CD8-positive, alpha-beta memory T cell (primary cell): ENCODE data around the gene SEMA4C. TPM values are rescaled to one million over a fixed set of nuclear protein-coding genes. Genes with fewer than 3 reads are reported as not detected.
"Not testable (repeated sequence)": the region's sequence is repeated elsewhere in the genome, so short reads cannot be mapped to it uniquely, and the experiment has no call there.

Source experiments
- CTCF ChIA-PET: fragments of 350-600 bp; sonication (Branson Sonifier 250); formaldehyde crosslinking; loops from one replicate; lab custom pipeline; 2021; ENCODE audit warnings: antibody characterized with exemption; lab: Charles Lee
- POLR2A ChIA-PET: fragments of 350-600 bp; sonication (Branson Sonifier 250); formaldehyde crosslinking; loops from one replicate; lab custom pipeline; 2021; ENCODE audit warnings: antibody characterized with exemption; lab: Charles Lee
- DNase-seq, 5 donors: peaks; one replicate each; pipeline versions ENCODE4 v3.0.0 to v3.0.0-alpha.2; 2020 to 2022; ENCODE audit warnings: mixed read lengths in 1 of 5
- H3K27ac ChIP-seq: one replicate; pipeline ENCODE4 v1.7.0; 2013; ENCODE audit warnings: low read depth, mild to moderate bottlenecking, low read length, moderate library complexity
- H3K27me3 ChIP-seq: 2 replicates; pipeline ENCODE4 v1.7.0; 2013; ENCODE audit warnings: low read length, mild to moderate bottlenecking; ENCODE audit not compliant: insufficient read depth, poor library complexity, severe bottlenecking
- H3K36me3 ChIP-seq: 2 replicates; pipeline ENCODE4 v1.7.0; 2013; ENCODE audit warnings: mild to moderate bottlenecking, low read length, moderate library complexity; ENCODE audit not compliant: insufficient read depth
- H3K4me1 ChIP-seq: 2 replicates; pipeline ENCODE4 v1.7.0; 2013; ENCODE audit warnings: mild to moderate bottlenecking, low read length, moderate library complexity; ENCODE audit not compliant: insufficient read depth
- H3K4me3 ChIP-seq: 2 replicates; pipeline ENCODE4 v1.7.0; 2013; ENCODE audit warnings: mild to moderate bottlenecking, low read length
- H3K9me3 ChIP-seq: 2 replicates; pipeline ENCODE4 v1.7.0; 2013; ENCODE audit warnings: mild to moderate bottlenecking, low read length
- H3K27ac Mint-ChIP-seq, 8 donors: one replicate each; pipeline ENCODE4 v1.8.0; 2020 to 2021; ENCODE audit warnings: mixed read lengths in 8 of 8, mild to moderate bottlenecking in 6 of 8, inconsistent platforms in 3 of 8, moderate library complexity in 3 of 8
- H3K27me3 Mint-ChIP-seq, 2 donors: one replicate each; pipeline ENCODE4 v1.8.0; 2020 to 2021; ENCODE audit warnings: mixed read lengths in 2 of 2, mild to moderate bottlenecking in 1 of 2, moderate library complexity in 1 of 2
- H3K36me3 Mint-ChIP-seq, 3 donors: one replicate each; pipeline ENCODE4 v1.8.0; 2020 to 2021; ENCODE audit warnings: mixed read lengths in 3 of 3, inconsistent platforms in 1 of 3, mild to moderate bottlenecking in 1 of 3
- H3K4me1 Mint-ChIP-seq, 3 donors: one replicate each; pipeline ENCODE4 v1.8.0; 2020 to 2021; ENCODE audit warnings: mixed read lengths in 3 of 3, inconsistent platforms in 1 of 3, mild to moderate bottlenecking in 1 of 3
- H3K4me3 Mint-ChIP-seq, 7 donors: one replicate each; pipeline ENCODE4 v1.8.0; 2020 to 2021; ENCODE audit warnings: mixed read lengths in 7 of 7, mild to moderate bottlenecking in 6 of 7, moderate library complexity in 4 of 7, inconsistent platforms in 2 of 7
- H3K9me3 Mint-ChIP-seq, 5 donors: one replicate each; pipeline ENCODE4 v1.8.0; 2020 to 2022; ENCODE audit warnings: mixed read lengths in 5 of 5, mild to moderate bottlenecking in 3 of 5, moderate library complexity in 2 of 5, inconsistent platforms in 1 of 5
- polyA plus RNA-seq: library from polyadenylated mRNA; unstranded; fragments of 300-500 nt; fragmentation: Illumina TruSeq; gene quantifications from one replicate; pipeline ENCODE4 v1.2.3, GENCODE V29; 2021
- total RNA-seq, 2 experiments: library from RNA; stranded (reverse); gene quantifications; one replicate each; pipeline ENCODE4 v1.2.3, GENCODE V29; 2021

The SEMA4C gene
- total and polyA plus RNA-seq, 3 experiments from 2014 or later, result 7.1 to 18.7 (median 16.6) TPM

DNA sequence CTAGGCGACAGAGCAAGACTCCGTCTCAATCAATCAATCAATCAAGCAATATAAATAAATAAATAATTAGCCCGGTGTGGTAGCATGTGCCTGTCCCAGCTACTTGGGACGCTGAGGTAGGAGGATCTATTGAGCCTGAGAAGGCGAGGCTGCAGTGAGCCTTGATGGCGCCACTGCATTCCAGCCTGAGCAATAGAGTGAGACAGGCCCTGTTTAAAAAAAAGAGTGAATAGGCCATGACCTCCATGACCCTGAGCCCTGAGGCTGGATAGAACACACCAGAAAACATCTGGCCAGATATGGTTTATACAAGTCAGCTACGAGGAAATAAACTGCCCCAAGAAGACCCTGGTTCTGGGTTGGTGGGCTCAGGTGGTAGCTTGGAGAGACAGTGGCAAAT lies 20.4 kb upstream of the SEMA4C start:
- no peak for DNase-seq
- Histone ChIP-seq H3K27ac (peak overlapping the region; percentile 70), H3K36me3 (no peaks in the 10 kb centered on the region), H3K9me3 (no peaks in the 10 kb centered on the region), H3K27me3 (no peaks in the 10 kb centered on the region), H3K4me3 (no peak overlapping the region), H3K4me1 (peaks cover 46% of the 10 kb centered on the region)
- peaks cover 36 to 51% (median 50%) of the 10 kb centered on the region in 3 donors for H3K4me1 Mint-ChIP-seq
- H3K9me3 Mint-ChIP-seq, result no peaks in the 10 kb centered on the region
- peaks cover 0 to 2% of the 10 kb centered on the region in 2 donors for H3K27me3 Mint-ChIP-seq
- H3K36me3 Mint-ChIP-seq, result no peaks in the 10 kb centered on the region
- no peak overlapping the region for H3K4me3 Mint-ChIP-seq
- ChIA-PET POLR2A (no interaction called here), CTCF (interaction anchor here (1.4 to 1.6 kb wide), 3 partner anchors 32 to 73 kb away, joined by 3 to 5 read pairs (median 4); partner anchors contain the start of gene ANKRD39)
- peak overlapping the region in 2 of 8 donors; percentile 23 to 67 for H3K27ac Mint-ChIP-seq

DNA sequence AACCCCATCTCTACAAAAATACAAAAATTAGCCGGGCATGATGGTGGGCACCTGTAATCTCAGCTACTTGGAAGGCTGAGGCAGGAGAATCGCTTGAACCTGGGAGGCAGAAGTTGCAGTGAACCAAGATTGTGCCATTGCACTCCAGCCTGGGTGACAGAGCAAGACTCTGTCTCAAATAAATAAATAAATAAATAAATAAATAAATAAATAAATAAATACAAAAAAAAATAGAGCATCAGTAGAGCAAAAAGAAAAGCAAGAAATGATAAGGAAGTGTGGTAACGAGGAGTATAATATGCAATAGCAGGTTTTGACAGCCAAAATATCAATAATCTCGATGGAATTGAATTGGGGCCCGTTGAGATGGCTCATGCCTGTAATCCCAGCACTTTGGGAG lies 19.6 kb upstream of the SEMA4C start:
- H3K4me1 ChIP-seq, result peaks cover 43% of the 10 kb centered on the region
- not testable (repeated sequence) for H3K27ac ChIP-seq, H3K9me3 Mint-ChIP-seq, H3K36me3 Mint-ChIP-seq, H3K36me3 ChIP-seq, H3K4me3 Mint-ChIP-seq, H3K4me3 ChIP-seq, H3K27me3 ChIP-seq, H3K27me3 Mint-ChIP-seq, H3K9me3 ChIP-seq, DNase-seq
- H3K4me1 Mint-ChIP-seq, result peaks cover 32 to 46% (median 45%) of the 10 kb centered on the region in 3 donors
- CTCF ChIA-PET, result interaction anchor here (1.4 kb wide), 1 partner anchor 73 kb away, joined by 4 read pairs; no protein-coding TSS in a partner anchor
- POLR2A ChIA-PET, result interaction anchor here (0.6 kb wide), 1 partner anchor 768 kb away, joined by 3 read pairs; no protein-coding TSS in a partner anchor
- peak overlapping the region in 2 of 8 donors; percentile 8 to 47 for H3K27ac Mint-ChIP-seq

DNA sequence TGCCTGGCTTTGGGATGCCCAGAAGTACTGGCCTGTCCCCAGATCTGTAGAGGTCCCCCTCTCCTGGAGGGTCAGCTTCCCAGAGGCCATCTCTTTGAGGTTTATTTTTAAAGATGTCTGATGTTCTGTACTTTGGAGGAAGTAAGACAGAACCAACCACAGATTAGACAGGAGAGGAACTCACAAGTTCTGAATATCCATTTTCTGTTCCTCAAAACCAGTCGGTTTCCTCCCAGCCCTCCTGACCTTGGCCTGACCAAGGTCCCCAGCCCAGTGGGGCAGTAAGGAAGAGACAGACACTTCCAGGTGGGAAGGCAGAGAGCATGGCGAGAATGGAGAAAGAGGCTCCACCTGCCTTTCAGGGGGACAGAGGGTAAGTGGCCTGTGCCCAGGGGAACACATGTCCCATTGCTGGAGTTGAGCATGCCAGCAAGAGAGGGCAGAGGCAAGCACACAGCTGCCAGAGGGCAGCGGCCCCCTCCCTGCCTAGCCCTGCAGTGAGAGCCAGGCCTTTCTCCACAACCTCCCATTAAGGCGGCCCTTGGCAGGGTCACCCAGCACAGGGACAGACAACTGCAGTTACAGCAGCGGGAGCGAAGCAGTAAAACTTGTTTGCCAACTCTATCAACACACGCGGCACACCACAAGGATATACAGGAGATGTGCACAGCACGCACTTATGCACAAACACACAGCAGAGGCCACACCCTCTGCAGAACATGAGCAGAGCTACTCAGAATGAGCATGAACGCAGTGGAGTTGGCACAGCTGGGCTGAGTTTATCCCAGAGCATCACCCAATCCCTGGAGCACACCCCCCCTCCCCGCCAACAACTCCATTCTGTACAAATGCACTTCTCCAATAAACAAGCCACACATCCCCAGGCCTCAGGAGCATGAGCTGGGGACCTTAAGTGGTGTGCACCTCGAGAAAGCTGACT lies 18.5 kb upstream of the SEMA4C start:
- no peak for DNase-seq
- peaks cover 43% of the 10 kb centered on the region for H3K4me1 ChIP-seq
- H3K27me3 ChIP-seq, result no peaks in the 10 kb centered on the region
- no peak overlapping the region for H3K4me3 ChIP-seq
- no peaks in the 10 kb centered on the region for H3K36me3 Mint-ChIP-seq
- no peaks in the 10 kb centered on the region for H3K36me3 ChIP-seq
- CTCF ChIA-PET, result interaction anchor here (1.0 kb wide), 1 partner anchor 30 kb away, joined by 7 read pairs; the partner anchor contains the start of gene ANKRD39
- H3K27ac Mint-ChIP-seq, result peak overlapping the region in 1 of 8 donors; percentile 17
- H3K9me3 Mint-ChIP-seq, result no peaks in the 10 kb centered on the region
- POLR2A ChIA-PET, result interaction anchor here (0.6 kb wide), 1 partner anchor 361 kb away, joined by 3 read pairs; no protein-coding TSS in a partner anchor
- H3K27me3 Mint-ChIP-seq, result peaks cover 0 to 2% of the 10 kb centered on the region in 2 donors
- H3K27ac ChIP-seq, result peak overlapping the region; percentile 16
- no peak overlapping the region for H3K4me3 Mint-ChIP-seq
- H3K4me1 Mint-ChIP-seq, result peaks cover 32 to 43% (median 41%) of the 10 kb centered on the region in 3 donors
- H3K9me3 ChIP-seq, result no peaks in the 10 kb centered on the region

DNA sequence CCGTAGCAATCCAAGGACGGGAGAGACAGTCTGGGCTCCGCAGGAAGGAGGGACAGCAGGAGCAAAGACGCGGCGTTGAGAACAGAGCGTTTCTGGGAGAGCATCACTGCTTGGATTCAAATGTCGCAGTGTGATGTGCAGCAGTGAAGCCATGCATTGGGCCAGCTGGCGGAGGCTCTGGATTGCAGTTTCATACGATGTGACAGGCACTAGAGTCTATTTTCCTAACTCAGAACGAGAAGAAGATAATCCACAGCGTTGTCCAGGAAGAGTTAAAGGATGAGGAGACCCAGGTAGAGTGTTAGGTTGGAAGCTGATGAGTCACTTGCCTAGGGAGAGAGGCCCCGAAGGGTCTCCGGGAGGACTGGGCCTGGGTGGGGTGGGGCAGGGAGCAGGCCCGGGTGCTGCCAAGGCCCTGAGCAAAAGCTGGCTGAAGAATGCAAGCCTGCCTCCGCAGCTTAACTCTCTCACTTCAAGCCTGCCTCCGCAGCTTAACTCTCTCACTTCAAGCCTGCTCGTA lies 17.7 kb upstream of the SEMA4C start:
- ChIA-PET POLR2A (interaction anchor here (0.6 kb wide), 1 partner anchor 361 kb away, joined by 3 read pairs; no protein-coding TSS in a partner anchor), CTCF (interaction anchor here (0.7 to 1.6 kb wide), 3 partner anchors 16 to 64 kb away, joined by 3 to 7 read pairs (median 7); partner anchors contain the start of gene ANKRD39)
- Histone ChIP-seq H3K9me3 (no peaks in the 10 kb centered on the region), H3K36me3 (no peaks in the 10 kb centered on the region), H3K4me1 (peaks cover 35% of the 10 kb centered on the region), H3K4me3 (no peak overlapping the region), H3K27ac (no peak overlapping the region), H3K27me3 (no peaks in the 10 kb centered on the region)
- Mint-ChIP-seq H3K27ac (peak overlapping the region in 2 of 8 donors; percentile 36 to 63), H3K4me3 (no peak overlapping the region), H3K9me3 (no peaks in the 10 kb centered on the region), H3K36me3 (no peaks in the 10 kb centered on the region), H3K4me1 (peaks cover 26 to 35% (median 33%) of the 10 kb centered on the region in 3 donors), H3K27me3 (peaks cover 0 to 2% of the 10 kb centered on the region in 2 donors)
- DNase-seq, result no peak

DNA sequence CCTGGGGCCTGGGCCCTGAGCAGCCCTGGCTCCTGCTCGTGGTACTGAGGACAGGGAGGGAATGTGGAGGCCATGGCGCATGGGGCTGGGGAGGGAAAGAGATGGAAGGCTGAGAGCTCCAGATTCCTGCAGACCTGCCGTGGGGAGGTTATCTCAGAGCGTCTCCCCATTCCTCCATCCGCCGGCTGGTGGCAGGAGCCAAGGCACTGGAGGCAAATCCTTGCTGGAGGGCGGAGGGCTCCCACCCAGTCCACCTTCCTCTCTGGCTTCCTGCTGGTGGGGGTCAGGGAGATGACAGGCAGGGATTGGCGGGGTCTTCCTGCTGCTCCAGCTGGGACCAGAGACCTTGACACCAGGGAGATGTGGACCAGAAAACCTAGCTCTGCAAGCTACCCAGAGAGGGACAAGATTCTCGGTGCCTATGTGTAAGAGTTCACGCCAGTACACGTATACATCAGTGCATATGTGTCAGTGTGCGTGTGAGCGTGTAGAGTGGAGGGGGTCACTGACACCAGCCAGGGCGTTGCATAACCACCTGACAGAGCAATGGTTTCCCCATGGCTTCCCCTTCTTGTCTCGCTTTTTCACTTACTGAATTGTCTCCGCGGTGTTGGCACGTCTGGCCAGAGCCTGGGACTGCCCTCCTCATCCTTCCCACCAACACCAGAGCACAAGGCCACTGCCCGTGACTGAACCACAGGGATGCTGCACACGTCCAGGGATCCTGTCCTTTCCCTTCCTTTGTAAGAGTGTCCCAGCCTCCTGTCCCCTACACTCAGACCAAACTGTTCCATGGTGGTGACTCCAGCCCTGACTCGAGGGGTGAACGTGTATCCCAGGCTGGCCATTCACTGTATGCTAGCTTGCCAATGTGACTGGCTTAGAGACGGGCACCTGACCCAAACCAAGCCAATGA lies 15.8 kb upstream of the SEMA4C start:
- H3K4me1 Mint-ChIP-seq, result peaks cover 9 to 17% (median 16%) of the 10 kb centered on the region in 3 donors
- H3K9me3 ChIP-seq, result no peaks in the 10 kb centered on the region
- ChIA-PET CTCF (interaction anchor here (0.9 to 1.6 kb wide), 2 partner anchors 28 to 65 kb away, joined by 3 to 7 read pairs; partner anchors contain the start of gene ANKRD39), POLR2A (no interaction called here)
- H3K4me1 ChIP-seq, result peaks cover 20% of the 10 kb centered on the region
- no peak overlapping the region for H3K4me3 Mint-ChIP-seq
- no peaks in the 10 kb centered on the region for H3K27me3 ChIP-seq
- peak overlapping the region in 2 of 8 donors; percentile 0 to 62 for H3K27ac Mint-ChIP-seq
- no peak for DNase-seq
- H3K9me3 Mint-ChIP-seq, result no peaks in the 10 kb centered on the region
- H3K36me3 Mint-ChIP-seq, result no peaks in the 10 kb centered on the region
- H3K36me3 ChIP-seq, result no peaks in the 10 kb centered on the region
- peaks cover 0 to 2% of the 10 kb centered on the region in 2 donors for H3K27me3 Mint-ChIP-seq
- no peak overlapping the region for H3K4me3 ChIP-seq
- H3K27ac ChIP-seq, result no peak overlapping the region

DNA sequence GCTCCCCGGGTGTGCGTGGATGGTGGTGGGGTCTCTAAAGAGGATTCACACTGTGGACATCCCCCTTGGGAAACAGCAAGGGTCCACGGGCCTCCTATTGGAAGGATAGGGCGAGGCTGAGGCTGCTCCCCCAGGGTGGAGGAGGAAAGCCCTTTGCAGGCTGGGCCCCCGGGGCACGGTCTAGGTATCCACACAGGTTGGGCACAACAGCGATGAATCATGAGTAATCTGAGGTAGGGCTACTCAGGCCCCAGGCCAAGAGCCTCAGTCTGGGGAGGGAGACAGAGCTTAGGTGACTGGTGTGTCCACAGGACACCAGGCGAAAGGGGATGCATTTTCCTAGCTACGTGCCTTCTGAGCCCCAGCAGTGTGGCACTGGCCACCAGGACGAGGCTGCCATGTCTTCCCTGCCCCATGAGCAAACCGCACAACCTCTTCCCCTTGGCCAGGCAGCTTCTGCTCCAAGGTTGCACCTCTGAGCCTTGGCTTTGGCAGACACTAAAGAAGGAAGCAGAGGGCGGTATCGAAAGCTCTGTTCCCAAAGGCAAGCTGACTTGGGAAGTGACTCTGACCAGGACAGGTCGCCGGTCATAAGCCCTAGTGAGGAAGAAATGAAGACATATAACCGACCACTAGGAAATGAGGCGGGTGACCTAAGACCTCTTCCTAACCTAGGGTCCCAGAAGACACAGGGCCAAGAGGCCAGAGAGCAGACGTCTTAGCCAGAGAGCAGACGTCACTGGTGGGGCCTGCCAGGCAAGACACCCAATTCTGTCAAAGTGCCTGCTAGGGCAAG lies 14.6 kb upstream of the SEMA4C start:
- Histone ChIP-seq H3K4me1 (peaks cover 16% of the 10 kb centered on the region), H3K27ac (no peak overlapping the region), H3K4me3 (no peak overlapping the region), H3K36me3 (no peaks in the 10 kb centered on the region), H3K27me3 (no peaks in the 10 kb centered on the region), H3K9me3 (no peaks in the 10 kb centered on the region)
- DNase-seq, result no peak
- POLR2A ChIA-PET, result interaction anchor here (0.5 to 0.9 kb wide), 2 partner anchors 26 to 45 kb away, joined by 4 to 9 read pairs; no protein-coding TSS in a partner anchor
- H3K4me1 Mint-ChIP-seq, result peaks cover 4 to 11% (median 10%) of the 10 kb centered on the region in 3 donors
- no peak overlapping the region for H3K4me3 Mint-ChIP-seq
- no peaks in the 10 kb centered on the region for H3K9me3 Mint-ChIP-seq
- H3K27me3 Mint-ChIP-seq, result peaks cover 0 to 2% of the 10 kb centered on the region in 2 donors
- no peaks in the 10 kb centered on the region for H3K36me3 Mint-ChIP-seq
- CTCF ChIA-PET, result interaction anchor here (1.6 kb wide), 1 partner anchor 16 kb away, joined by 5 read pairs; no protein-coding TSS in a partner anchor
- peak overlapping the region in 1 of 8 donors; percentile 37 for H3K27ac Mint-ChIP-seq
